ENCODE measurements around the gene BORA.
"Not testable (repeated sequence)": the region's sequence is repeated elsewhere in the genome, so short reads cannot be mapped to it uniquely, and the experiment has no call there.

Gene BORA

GRCh38 chr13:72760189-72760588, 32.5 kb downstream of the BORA start:
- DNase-seq (ENCODE audit: low read depth in 2 of 3, low spot score in 1 of 3) = no peak

GRCh38 chr13:72763411-72763810, 35.7 kb downstream of the BORA start:
- DNase-seq (ENCODE audit: low read depth in 2 of 3, low spot score in 1 of 3) = no peak

GRCh38 chr13:72774019-72774418, 46.3 kb downstream of the BORA start:
- no peak for DNase-seq (ENCODE audit: low read depth in 2 of 3, low spot score in 1 of 3)

- DNase-seq (ENCODE audit: low read depth in 2 of 3, low spot score in 1 of 3) = peak; percentile 93 to 97 (median 95)
Measured at GRCh38 chr13:72781451-72782439, 54.0 kb downstream of the BORA start, which contains the start of the genes DIS3 and PIBF1. Gene DIS3, minus strand, starts transcription at chr13:72781900. Its CDS starts 68 bp downstream, at chr13:72781832. Gene PIBF1, plus strand, starts transcription at chr13:72782133. Its CDS starts 1,337 bp downstream, at chr13:72783470.

- DNase-seq (ENCODE audit: low read depth in 2 of 3, low spot score in 1 of 3) = no peak
Measured at GRCh38 chr13:72782717-72783116, 55.0 kb downstream of the BORA start.

- DNase-seq (ENCODE audit: low read depth in 2 of 3, low spot score in 1 of 3) = not testable (repeated sequence)
Measured at GRCh38 chr13:72784679-72785078, 57.0 kb downstream of the BORA start.

GRCh38 chr13:72788831-72789230, 61.1 kb downstream of the BORA start:
- DNase-seq (ENCODE audit: low read depth in 2 of 3, low spot score in 1 of 3) = no peak

GRCh38 chr13:72792640-72793039, 64.9 kb downstream of the BORA start:
- no peak for DNase-seq (ENCODE audit: low read depth in 2 of 3, low spot score in 1 of 3)

GRCh38 chr13:72798817-72799216, 71.1 kb downstream of the BORA start:
- DNase-seq (ENCODE audit: low read depth in 2 of 3, low spot score in 1 of 3) = no peak

GRCh38 chr13:72804301-72804700, 76.6 kb downstream of the BORA start:
- no peak for DNase-seq (ENCODE audit: low read depth in 2 of 3, low spot score in 1 of 3)
